Measurements from ENCODE around the gene BCL2L13. TPM values are rescaled to one million over a fixed set of nuclear protein-coding genes. Genes with fewer than 3 reads are reported as not detected.

Gene BCL2L13
- total RNA-seq, 2 experiments from 2014 or later: 8.1 to 10.0 TPM

- H3K36me3 Mint-ChIP-seq (ENCODE audit: low read depth): peaks cover 4% of the 10 kb centered on the region
- POLR2A ChIA-PET: interaction anchor here (0.7 kb wide), 1 partner anchor 12 kb away, joined by 3 read pairs; no protein-coding TSS in a partner anchor
These were observed 40.3 kb downstream of the BCL2L13 start for GRCh38 chr22:17678817-17679385.

GRCh38 chr22:17684245-17684644 lies 45.7 kb downstream of the BCL2L13 start:
- no peaks in the 10 kb centered on the region for H3K27me3 Mint-ChIP-seq
- H3K36me3 Mint-ChIP-seq (ENCODE audit: low read depth): peaks cover 19% of the 10 kb centered on the region
- CTCF ChIA-PET: no interaction called here
- no peak overlapping the region for H3K27ac Mint-ChIP-seq
- ATAC-seq (ENCODE audit: poor library complexity): no peak
- peaks cover 5% of the 10 kb centered on the region for H3K36me3 ChIP-seq (ENCODE audit: insufficient read depth, low read length)
- H3K4me3 Mint-ChIP-seq: no peak overlapping the region
- POLR2A ChIA-PET: no interaction called here
- DNase-seq: no peak
- no peak overlapping the region for H3K27ac ChIP-seq (ENCODE audit: low read depth in 1 of 2, low read length in 2 of 2)
- intact Hi-C loops (cut with DNase I, micrococcal nuclease): no loop called here
- H3K9me3 Mint-ChIP-seq: no peaks in the 10 kb centered on the region
- H3K27me3 ChIP-seq (ENCODE audit: control insufficient read depth in 1 of 2, insufficient read depth in 2 of 2, low read length in 2 of 2): no peaks in the 10 kb centered on the region
- TF ChIP-seq CTCF (IDR thresholded peaks at IDR 0.05): no peak
- no peaks in the 10 kb centered on the region for H3K4me1 ChIP-seq (ENCODE audit: insufficient read depth, low read length)
- H3K9me3 ChIP-seq (ENCODE audit: control insufficient read depth in 1 of 2, insufficient read depth in 1 of 2, low read length in 2 of 2): no peaks in the 10 kb centered on the region
- H3K4me1 Mint-ChIP-seq (ENCODE audit: low read depth): no peaks in the 10 kb centered on the region
- H3K4me3 ChIP-seq (ENCODE audit: low read length): no peak overlapping the region

More at GRCh38 chr22:17678817-17679385, 40.3 kb downstream of the BCL2L13 start:
- Mint-ChIP-seq H3K4me1 (ENCODE audit: low read depth) (no peaks in the 10 kb centered on the region), H3K27ac (no peak overlapping the region), H3K9me3 (no peaks in the 10 kb centered on the region), H3K27me3 (no peaks in the 10 kb centered on the region), H3K4me3 (no peak overlapping the region)
- no peak for TF ChIP-seq CTCF (IDR thresholded peaks at IDR 0.05)
- DNase-seq (no peak), ATAC-seq (ENCODE audit: poor library complexity) (no peak)
- Histone ChIP-seq H3K36me3 (ENCODE audit: insufficient read depth, low read length) (no peaks in the 10 kb centered on the region), H3K4me3 (ENCODE audit: low read length) (no peak overlapping the region), H3K9me3 (ENCODE audit: control insufficient read depth in 1 of 2, insufficient read depth in 1 of 2, low read length in 2 of 2) (no peaks in the 10 kb centered on the region), H3K27me3 (ENCODE audit: control insufficient read depth in 1 of 2, insufficient read depth in 2 of 2, low read length in 2 of 2) (no peaks in the 10 kb centered on the region), H3K27ac (ENCODE audit: low read depth in 1 of 2, low read length in 2 of 2) (no peak overlapping the region), H3K4me1 (ENCODE audit: insufficient read depth, low read length) (no peaks in the 10 kb centered on the region)
- CTCF ChIA-PET: interaction anchor here (0.7 kb wide), 1 partner anchor 10 kb away, joined by 3 read pairs; no protein-coding TSS in a partner anchor
- intact Hi-C loops (cut with DNase I, micrococcal nuclease): no loop called here

GRCh38 chr22:17692841-17693240 lies 54.3 kb downstream of the BCL2L13 start:
- H3K4me1 Mint-ChIP-seq (ENCODE audit: low read depth): no peaks in the 10 kb centered on the region
- ATAC-seq (ENCODE audit: poor library complexity) (no peak), DNase-seq (no peak)
- H3K27me3 Mint-ChIP-seq: no peaks in the 10 kb centered on the region
- no peak for TF ChIP-seq CTCF (IDR thresholded peaks at IDR 0.05)
- no peaks in the 10 kb centered on the region for H3K9me3 Mint-ChIP-seq
- peaks cover 23% of the 10 kb centered on the region for H3K36me3 ChIP-seq (ENCODE audit: insufficient read depth, low read length)
- ChIA-PET CTCF (interaction anchor here (0.7 kb wide), 2 partner anchors 23 to 71 kb away, joined by 3 to 4 read pairs; no protein-coding TSS in a partner anchor), POLR2A (no interaction called here)
- H3K9me3 ChIP-seq (ENCODE audit: control insufficient read depth in 1 of 2, insufficient read depth in 1 of 2, low read length in 2 of 2): no peaks in the 10 kb centered on the region
- no peak overlapping the region for H3K4me3 Mint-ChIP-seq
- intact Hi-C loops (cut with DNase I, micrococcal nuclease): no loop called here
- no peak overlapping the region for H3K27ac Mint-ChIP-seq
- H3K36me3 Mint-ChIP-seq (ENCODE audit: low read depth): peaks cover 42% of the 10 kb centered on the region
- no peak overlapping the region for H3K27ac ChIP-seq (ENCODE audit: low read depth in 1 of 2, low read length in 2 of 2)
- peaks cover 4% of the 10 kb centered on the region for H3K4me1 ChIP-seq (ENCODE audit: insufficient read depth, low read length)
- H3K4me3 ChIP-seq (ENCODE audit: low read length): no peak overlapping the region
- H3K27me3 ChIP-seq (ENCODE audit: control insufficient read depth in 1 of 2, insufficient read depth in 2 of 2, low read length in 2 of 2): no peaks in the 10 kb centered on the region

All from CD4-positive, alpha-beta T cell (primary cell).